Loucy (cell line): ENCODE data around the gene HSF2BP.

Experiments
- H2AFZ ChIP-seq: fragments of 200-600 bp; sonication (generic); 2 replicates; pipeline ENCODE4 v1.6.0; 2016; ENCODE audit warnings: antibody characterized with exemption, mild to moderate bottlenecking, low read length, moderate library complexity
- H3F3A ChIP-seq: fragments of 200-600 bp; 2 replicates; pipeline ENCODE4 v1.6.0; 2016; ENCODE audit warnings: antibody characterized with exemption, low read depth, mild to moderate bottlenecking
- H3K27me3 ChIP-seq: fragments of 200-600 bp; sonication (generic); 2 replicates; pipeline ENCODE4 v1.6.1; 2014; ENCODE audit warnings: low read length, mild to moderate bottlenecking; ENCODE audit not compliant: insufficient read depth, poor library complexity, severe bottlenecking
- H3K36me3 ChIP-seq: fragments of 200-600 bp; sonication (generic); 2 replicates; pipeline ENCODE4 v1.6.1; 2016; ENCODE audit warnings: low read length; ENCODE audit not compliant: insufficient read depth
- H3K4me1 ChIP-seq: fragments of 200-600 bp; sonication (generic); 2 replicates; pipeline ENCODE4 v1.5.1; 2014; ENCODE audit warnings: low read length, mild to moderate bottlenecking; ENCODE audit not compliant: insufficient read depth, poor library complexity, severe bottlenecking
- H3K4me2 ChIP-seq: fragments of 200-600 bp; sonication (generic); 2 replicates; pipeline ENCODE4 v1.6.0; 2014; ENCODE audit warnings: antibody characterized with exemption, low read length, low read depth, mild to moderate bottlenecking; ENCODE audit not compliant: poor library complexity, severe bottlenecking
- H3K4me3 ChIP-seq: fragments of 200-600 bp; sonication (generic); 2 replicates; pipeline ENCODE4 v1.5.1; 2014; ENCODE audit warnings: low read length, mild to moderate bottlenecking, mixed read lengths; ENCODE audit not compliant: poor library complexity, severe bottlenecking
- H3K79me2 ChIP-seq: fragments of 200-600 bp; sonication (generic); 2 replicates; pipeline ENCODE4 v1.6.1; 2014; ENCODE audit warnings: low read length; ENCODE audit not compliant: insufficient read depth
- H3K9ac ChIP-seq: fragments of 200-600 bp; sonication (generic); 2 replicates; pipeline ENCODE4 v1.6.0; 2014; ENCODE audit warnings: mild to moderate bottlenecking, low read depth, low read length, moderate library complexity; ENCODE audit not compliant: poor library complexity, severe bottlenecking
- H3K9me2 ChIP-seq: fragments of 200-600 bp; sonication (generic); replicated peaks from 2 replicates; pipeline ENCODE4 v1.6.1; 2016; ENCODE audit warnings: low read depth, low read length, mixed read lengths
- H3K9me3 ChIP-seq: fragments of 200-600 bp; sonication (generic); 2 replicates; pipeline ENCODE4 v1.6.1; 2014; ENCODE audit warnings: mild to moderate bottlenecking, antibody characterized with exemption, low read length, low read depth; ENCODE audit not compliant: insufficient read depth
- H4K20me1 ChIP-seq: fragments of 200-600 bp; sonication (generic); 2 replicates; pipeline ENCODE4 v1.6.0; 2014; ENCODE audit warnings: antibody characterized with exemption, low read length, mild to moderate bottlenecking; ENCODE audit not compliant: insufficient read depth, poor library complexity, severe bottlenecking
- CTCF ChIP-seq: fragments of 200-600 bp; sonication (generic); conservative IDR thresholded peaks from 2 replicates; pipeline ENCODE4 v1.5.1; 2014; ENCODE audit warnings: mild to moderate bottlenecking, antibody characterized with exemption, low read length
- EZH2phosphoT487 ChIP-seq: fragments of 200-600 bp; IDR thresholded peaks from 2 replicates; pipeline ENCODE4 v1.6.1; 2018; ENCODE audit warnings: antibody characterized with exemption, mild to moderate bottlenecking, moderate library complexity, borderline replicate concordance

Gene HSF2BP

GRCh38 chr21:43692949-43693348 lies 33.7 kb upstream of the HSF2BP start:
- H3K36me3 ChIP-seq: peaks cover 83% of the 10 kb centered on the region
- no peaks in the 10 kb centered on the region for H3K27me3 ChIP-seq
- no peaks in the 10 kb centered on the region for H3K9me2 ChIP-seq
- H3K4me3 ChIP-seq: no peak overlapping the region
- H3F3A ChIP-seq: no peaks in the 10 kb centered on the region
- H4K20me1 ChIP-seq: no peaks in the 10 kb centered on the region
- TF ChIP-seq CTCF: no peak
- no peak for TF ChIP-seq EZH2phosphoT487
- no peak overlapping the region for H3K4me2 ChIP-seq
- H2AFZ ChIP-seq: no peak overlapping the region
- H3K4me1 ChIP-seq: no peaks in the 10 kb centered on the region
- no peaks in the 10 kb centered on the region for H3K9me3 ChIP-seq
- H3K79me2 ChIP-seq: no peaks in the 10 kb centered on the region
- H3K9ac ChIP-seq: no peak overlapping the region

- H3K4me1 ChIP-seq: no peaks in the 10 kb centered on the region
- TF ChIP-seq CTCF (no peak), EZH2phosphoT487 (no peak)
- no peaks in the 10 kb centered on the region for H3K9me3 ChIP-seq
- H3K9me2 ChIP-seq: no peaks in the 10 kb centered on the region
- no peaks in the 10 kb centered on the region for H3K79me2 ChIP-seq
- H3K36me3 ChIP-seq: peaks cover 92% of the 10 kb centered on the region
- no peaks in the 10 kb centered on the region for H3F3A ChIP-seq
- no peaks in the 10 kb centered on the region for H3K27me3 ChIP-seq
- no peak overlapping the region for H2AFZ ChIP-seq
- H3K4me2 ChIP-seq: no peak overlapping the region
- no peak overlapping the region for H3K9ac ChIP-seq
- no peak overlapping the region for H3K4me3 ChIP-seq
- H4K20me1 ChIP-seq: no peaks in the 10 kb centered on the region
Measured at GRCh38 chr21:43691801-43692200, 32.5 kb upstream of the HSF2BP start.

DNA sequence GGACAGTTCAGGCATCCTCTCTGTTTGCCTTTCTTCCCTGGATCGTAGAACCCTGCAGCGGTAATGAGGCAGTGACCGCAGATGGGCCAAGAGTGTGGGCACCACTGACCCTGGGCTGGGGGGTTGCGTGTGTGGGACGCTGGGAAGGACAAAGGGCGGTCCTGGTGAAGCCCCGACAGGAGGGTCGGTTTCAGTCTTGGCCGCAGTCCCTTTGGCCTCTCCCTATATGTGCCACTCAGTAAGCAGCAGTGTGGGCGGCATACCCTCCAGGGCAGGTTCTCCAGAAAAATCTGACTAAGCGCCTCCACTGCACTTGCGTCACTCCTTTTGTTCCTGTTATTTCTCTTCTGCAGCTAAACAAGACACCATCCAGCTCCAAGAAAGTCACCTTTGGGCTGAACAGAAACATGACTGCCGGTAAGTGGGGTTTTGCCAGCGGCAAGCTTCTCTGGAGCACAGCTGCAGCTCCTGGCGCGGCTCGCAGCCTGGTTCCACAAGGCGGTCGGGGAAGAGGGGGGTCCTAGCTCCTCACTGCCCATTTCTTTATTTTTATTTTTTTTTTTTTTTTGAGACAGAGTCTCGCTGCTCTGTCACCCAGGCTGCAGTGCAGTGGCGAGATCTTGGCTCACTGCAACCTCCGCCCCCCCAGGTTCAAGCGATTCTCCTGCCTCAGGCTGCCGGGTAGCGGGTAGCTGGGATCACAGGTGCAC lies 32.0 kb upstream of the HSF2BP start:
- H3K4me3 ChIP-seq: no peak overlapping the region
- H3F3A ChIP-seq: no peaks in the 10 kb centered on the region
- no peaks in the 10 kb centered on the region for H3K4me1 ChIP-seq
- no peaks in the 10 kb centered on the region for H3K9me2 ChIP-seq
- peaks cover 94% of the 10 kb centered on the region for H3K36me3 ChIP-seq
- H4K20me1 ChIP-seq: no peaks in the 10 kb centered on the region
- no peaks in the 10 kb centered on the region for H3K27me3 ChIP-seq
- H3K79me2 ChIP-seq: no peaks in the 10 kb centered on the region
- H2AFZ ChIP-seq: no peak overlapping the region
- H3K9ac ChIP-seq: no peak overlapping the region
- H3K4me2 ChIP-seq: no peak overlapping the region
- TF ChIP-seq CTCF: no peak
- TF ChIP-seq EZH2phosphoT487: no peak
- H3K9me3 ChIP-seq: no peaks in the 10 kb centered on the region
